CD14-positive monocyte (primary cell): ENCODE data around the gene ZNF487. TPM values are rescaled to one million over a fixed set of nuclear protein-coding genes. Genes with fewer than 3 reads are reported as not detected.

ENCODE experiments used
- DNase-seq, 3 donors: peaks; one replicate each; pipeline ENCODE4 v3.0.0-alpha.2; 2011 to 2022
- H2AFZ ChIP-seq: 2 replicates; pipeline ENCODE4 v1.6.0; 2012; ENCODE audit warnings: mild to moderate bottlenecking, low read depth, low read length, inconsistent platforms; ENCODE audit not compliant: insufficient read depth, poor library complexity, severe bottlenecking
- H3K27ac ChIP-seq, 2 donors: 1 replicate in 1 of 2; 2 replicates in 1 of 2; pipeline ENCODE4 v1.5.1; 2012 to 2013; ENCODE audit warnings: low read length in 2 of 2, control low read depth in 1 of 2, inconsistent platforms in 1 of 2, low read depth in 1 of 2, mild to moderate bottlenecking in 1 of 2
- H3K27me3 ChIP-seq, 2 donors: one replicate each; pipeline versions ENCODE4 v1.6.0 to v1.6.1; 2011 to 2013; ENCODE audit warnings: low read length in 2 of 2; ENCODE audit not compliant: control insufficient read depth in 2 of 2, insufficient read depth in 2 of 2
- H3K36me3 ChIP-seq, 2 donors: replicated peaks in 1 of 2; 1 replicate in 1 of 2; 2 replicates in 1 of 2; pipeline versions ENCODE4 v1.5.1 to v1.6.1; 2012 to 2013; ENCODE audit warnings: low read length in 2 of 2, control low read depth in 1 of 2, inconsistent platforms in 1 of 2, mild to moderate bottlenecking in 1 of 2; ENCODE audit not compliant: insufficient read depth in 2 of 2, control insufficient read depth in 1 of 2
- H3K4me1 ChIP-seq, 2 donors: 1 replicate in 1 of 2; 2 replicates in 1 of 2; pipeline versions ENCODE4 v1.5.1 to v1.6.1; 2012 to 2013; ENCODE audit warnings: low read length in 2 of 2, control low read depth in 1 of 2, inconsistent platforms in 1 of 2, mild to moderate bottlenecking in 1 of 2, moderate library complexity in 1 of 2; ENCODE audit not compliant: insufficient read depth in 2 of 2, control insufficient read depth in 1 of 2
- H3K4me2 ChIP-seq: replicated peaks from 2 replicates; pipeline ENCODE3; 2012; ENCODE audit warnings: low read length, moderate library complexity, mild to moderate bottlenecking; ENCODE audit not compliant: poor library complexity, severe bottlenecking; ENCODE audit errors: extremely low read depth
- H3K4me3 ChIP-seq, 3 experiments: fragments of 200-600 bp in 1 of 3; sonication (generic) in 1 of 3; replicated peaks in 1 of 3; 1 replicate in 2 of 3; 2 replicates in 1 of 3; pipeline ENCODE4 v1.5.1; 2011 to 2013; ENCODE audit warnings: low read length in 3 of 3, mild to moderate bottlenecking in 3 of 3, control low read depth in 2 of 3, low read depth in 2 of 3, inconsistent platforms in 1 of 3, moderate library complexity in 1 of 3
- H3K79me2 ChIP-seq: 2 replicates; pipeline ENCODE4 v1.6.0; 2012; ENCODE audit warnings: mild to moderate bottlenecking, control low read depth, inconsistent platforms, low read length, moderate library complexity; ENCODE audit not compliant: insufficient read depth
- H3K9ac ChIP-seq: 2 replicates; pipeline ENCODE4 v1.6.0; 2017; ENCODE audit warnings: low read length, mild to moderate bottlenecking; ENCODE audit not compliant: insufficient read depth, poor library complexity, severe bottlenecking
- H3K9me3 ChIP-seq, 2 donors: replicated peaks in 1 of 2; 1 replicate in 1 of 2; 2 replicates in 1 of 2; pipeline versions ENCODE4 v1.5.1 to v1.6.1; 2012 to 2013; ENCODE audit warnings: low read length in 2 of 2, control low read depth in 1 of 2; ENCODE audit not compliant: control insufficient read depth in 1 of 2, insufficient read depth in 1 of 2
- H4K20me1 ChIP-seq: 2 replicates; pipeline ENCODE4 v1.6.0; 2012; ENCODE audit warnings: mild to moderate bottlenecking, low read length, control low read depth, moderate library complexity; ENCODE audit not compliant: insufficient read depth
- H3K27ac Mint-ChIP-seq, 7 donors: one replicate each; pipeline ENCODE4 v1.8.0; 2020; ENCODE audit warnings: mild to moderate bottlenecking in 7 of 7, mixed read lengths in 7 of 7, moderate library complexity in 6 of 7, inconsistent platforms in 2 of 7
- H3K27me3 Mint-ChIP-seq, 3 donors: one replicate each; pipeline ENCODE4 v1.8.0; 2021 to 2022; ENCODE audit warnings: low read depth in 3 of 3, mild to moderate bottlenecking in 3 of 3, mixed read lengths in 3 of 3, moderate library complexity in 3 of 3, inconsistent platforms in 1 of 3
- H3K36me3 Mint-ChIP-seq, 2 donors: one replicate each; pipeline ENCODE4 v1.8.0; 2020; ENCODE audit warnings: mixed read lengths in 2 of 2, inconsistent platforms in 1 of 2, mild to moderate bottlenecking in 1 of 2
- H3K4me1 Mint-ChIP-seq: one replicate; pipeline ENCODE4 v1.8.0; 2020; ENCODE audit warnings: mild to moderate bottlenecking, mixed read lengths
- H3K4me3 Mint-ChIP-seq, 2 donors: one replicate each; pipeline ENCODE4 v1.8.0; 2020; ENCODE audit warnings: mild to moderate bottlenecking in 2 of 2, mixed read lengths in 2 of 2, moderate library complexity in 1 of 2
- H3K9me3 Mint-ChIP-seq, 7 donors: one replicate each; pipeline ENCODE4 v1.8.0; 2020 to 2022; ENCODE audit warnings: mixed read lengths in 7 of 7, mild to moderate bottlenecking in 6 of 7, moderate library complexity in 6 of 7, inconsistent platforms in 2 of 7
- CTCF ChIP-seq: fragments of 200-600 bp; IDR thresholded peaks from one replicate; pipeline ENCODE4 v1.8.0; 2022; ENCODE audit warnings: antibody characterized with exemption, mild to moderate bottlenecking
- WGBS: methylation state at CpG from one replicate; pipeline ENCODE4 v1.1.5; 2013; ENCODE audit warnings: missing lambda C conversion rate; ENCODE audit not compliant: insufficient coverage; 5-methylcytosine and 5-hydroxymethylcytosine counted together
- intact Hi-C, 2 donors: fragments of 100-400 bp; cut with micrococcal nuclease; formaldehyde crosslinking; loops; one replicate each; pipeline versions ENCODE4 v1.15.0 to v1.15.1; 2023
- polyA plus RNA-seq, 3 donors: library from polyadenylated mRNA; depleted of rRNA in 1 of 3; unstranded in 2 of 3; stranded (reverse) in 1 of 3; fragments of 300-500 nt in 2 of 3; fragments of >200 nt in 1 of 3; fragmentation: Illumina TruSeq in 2 of 3; gene quantifications; 1 replicate in 2 of 3; 2 replicates in 1 of 3; pipeline ENCODE4 v1.2.3, GENCODE V29; 2012 to 2021
- small RNA-seq: library from RNA; depleted of rRNA; stranded (forward); fragments of <200 nt; gene quantifications from one replicate; pipeline ENCODE3, GENCODE V24; 2012; ENCODE audit warnings: low read depth; ENCODE audit not compliant: insufficient read length

Gene ZNF487
- polyA plus RNA-seq, 3 donors, result 8.6 to 19.7 (median 15.6) TPM

- Mint-ChIP-seq H3K9me3 (peaks cover 4 to 55% (median 32%) of the 10 kb centered on the region in 7 donors), H3K4me3 (no peak overlapping the region), H3K36me3 (no peaks in the 10 kb centered on the region), H3K27me3 (peaks cover 0 to 5% (median 0%) of the 10 kb centered on the region in 3 donors), H3K4me1 (no peaks in the 10 kb centered on the region), H3K27ac (peak overlapping the region in 1 of 7 donors; percentile 2)
- Histone ChIP-seq H2AFZ (no peak overlapping the region), H3K9ac (no peak overlapping the region), H3K4me2 (no peak overlapping the region), H3K27me3 (no peaks in the 10 kb centered on the region), H3K79me2 (no peaks in the 10 kb centered on the region), H3K9me3 (peaks cover 14 to 43% of the 10 kb centered on the region in 2 donors), H4K20me1 (no peaks in the 10 kb centered on the region), H3K36me3 (no peaks in the 10 kb centered on the region), H3K4me3 (no peak overlapping the region), H3K27ac (no peak overlapping the region), H3K4me1 (no peaks in the 10 kb centered on the region)
- no peak for TF ChIP-seq CTCF
- DNase-seq, result no peak
- intact Hi-C loops, result no loop called here
These were observed 66.0 kb downstream of the ZNF487 start for GRCh38 chr10:43502931-43503330.

- no peak for DNase-seq
- H3K27ac Mint-ChIP-seq, result no peak overlapping the region
These were observed 87.7 kb downstream of the ZNF487 start for GRCh38 chr10:43524434-43525247.

More at GRCh38 chr10:43524434-43525247, 87.7 kb downstream of the ZNF487 start:
- Histone ChIP-seq H3K9me3 (peaks cover 21 to 77% of the 10 kb centered on the region in 2 donors), H4K20me1 (no peaks in the 10 kb centered on the region), H3K79me2 (no peaks in the 10 kb centered on the region), H3K27ac (no peak overlapping the region), H3K4me1 (no peaks in the 10 kb centered on the region), H3K9ac (no peak overlapping the region), H3K4me2 (no peak overlapping the region), H2AFZ (no peak overlapping the region), H3K36me3 (no peaks in the 10 kb centered on the region), H3K4me3 (no peak overlapping the region), H3K27me3 (no peaks in the 10 kb centered on the region)
- H3K9me3 Mint-ChIP-seq, result peaks cover 33 to 84% (median 70%) of the 10 kb centered on the region in 7 donors
- WGBS, result no CpG with 5 or more reads among the region's 1 CpG
- H3K27me3 Mint-ChIP-seq, result peaks cover 0 to 2% (median 0%) of the 10 kb centered on the region in 3 donors
- no peak for TF ChIP-seq CTCF
- no peaks in the 10 kb centered on the region for H3K4me1 Mint-ChIP-seq
- no peaks in the 10 kb centered on the region for H3K36me3 Mint-ChIP-seq
- intact Hi-C loops, result no loop called here
- H3K4me3 Mint-ChIP-seq, result no peak overlapping the region

Small RNA genes lying within 50 kb of the gene (small RNA-seq; reads per million reads assigned to genes)
- gene RNU7-193P, result not detected
- gene SNORD3J, result not detected

Other genes with a start within 250 kb of the ZNF487 start
- gene RASGEF1A, start 170.0 kb upstream of the ZNF487 start, polyA plus RNA-seq, result 1 to 10 TPM in 2 of 3 donors, under 1 TPM in 1; 0.68 to 3.3 (median 1.8) TPM
- gene FXYD4, start 65.5 kb upstream of the ZNF487 start, polyA plus RNA-seq, result under 1 TPM in 1 of 3 donors, not detected in 2; 0.16 TPM
- gene HNRNPF, start 27.9 kb upstream of the ZNF487 start, polyA plus RNA-seq, result 100 to 1,000 TPM; 115 to 189 (median 188) TPM
- gene ZNF239, start 137.5 kb downstream of the ZNF487 start, polyA plus RNA-seq, result under 1 TPM in 1 of 3 donors, not detected in 2; 0.07 TPM
- under 1 TPM; 0.19 to 0.79 (median 0.27) TPM for gene ZNF485, start 169.3 kb downstream of the ZNF487 start, polyA plus RNA-seq
- gene ZNF32, start 211.8 kb downstream of the ZNF487 start, polyA plus RNA-seq, result 10 to 100 TPM; 16.7 to 33.6 (median 33.0) TPM